Effector CD4-positive, alpha-beta T cell (primary cell): ENCODE results near the gene PKHD1.

Source experiments
- DNase-seq: peaks from one replicate; pipeline ENCODE4 v3.0.0-alpha.2; 2020

PKHD1 gene

DNA sequence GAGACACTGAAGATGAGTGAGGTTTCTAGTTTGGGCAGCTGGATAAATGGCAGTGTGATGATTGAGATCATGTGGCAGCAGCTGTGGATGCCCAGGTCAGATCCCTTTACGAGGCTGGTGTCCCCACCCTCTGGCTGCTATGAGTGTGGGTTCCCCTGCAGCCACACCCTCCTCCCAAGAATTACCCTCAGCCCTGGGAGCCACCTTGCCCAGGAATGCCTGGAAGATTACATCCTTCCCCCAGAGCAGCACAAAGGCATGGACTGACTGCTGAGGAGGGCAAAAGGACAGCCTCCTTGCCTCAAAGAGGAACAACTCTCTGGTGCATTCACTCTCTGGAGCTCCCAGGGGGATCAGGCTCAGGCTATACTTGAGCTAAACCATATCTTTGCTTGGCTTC, 15.0 kb upstream of the PKHD1 start:
- DNase-seq, result no peak

- no peak for DNase-seq
Measured at GRCh38 chr6:52098721-52099120, 11.3 kb upstream of the PKHD1 start.

- no peak for DNase-seq
Measured at GRCh38 chr6:52089758-52090348, 2.4 kb upstream of the PKHD1 start.

DNA sequence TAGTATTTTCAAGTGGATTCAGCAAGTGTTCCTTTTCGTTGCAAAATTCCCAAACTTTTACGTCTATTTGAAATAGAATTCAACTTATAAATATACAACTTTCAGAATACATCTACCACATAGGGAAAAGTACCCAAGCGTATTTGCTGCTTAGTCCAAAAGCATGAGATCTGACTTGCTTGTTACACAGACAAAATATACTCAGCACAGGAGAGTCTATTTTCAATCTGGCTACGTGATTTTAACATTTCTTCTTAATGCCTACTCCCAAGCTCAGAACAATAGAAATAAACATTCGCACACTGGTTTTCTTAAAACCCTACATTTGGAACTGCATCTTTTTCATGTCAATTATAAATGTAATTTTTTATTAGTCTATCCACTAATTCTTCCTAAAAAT, 672 bp downstream of the PKHD1 start:
- no peak for DNase-seq

DNA sequence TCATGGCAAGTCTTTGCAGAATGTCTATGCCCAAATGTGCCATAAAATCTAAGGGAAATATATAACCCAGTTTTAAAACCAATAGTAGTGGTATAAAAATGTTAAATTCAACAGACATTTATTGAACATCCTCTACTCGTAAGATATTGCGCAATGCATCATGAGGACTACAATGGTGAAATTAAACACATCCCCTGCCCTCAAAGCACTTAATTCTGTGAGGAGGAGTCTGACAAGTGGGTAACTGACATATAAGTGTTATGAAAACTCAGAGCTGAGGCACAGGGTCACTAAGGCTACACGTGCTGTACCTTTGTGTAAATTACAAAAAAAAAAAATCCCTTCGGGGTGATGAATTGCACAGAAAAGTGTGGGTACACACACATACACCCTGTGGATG, 6.2 kb downstream of the PKHD1 start:
- no peak for DNase-seq

DNA sequence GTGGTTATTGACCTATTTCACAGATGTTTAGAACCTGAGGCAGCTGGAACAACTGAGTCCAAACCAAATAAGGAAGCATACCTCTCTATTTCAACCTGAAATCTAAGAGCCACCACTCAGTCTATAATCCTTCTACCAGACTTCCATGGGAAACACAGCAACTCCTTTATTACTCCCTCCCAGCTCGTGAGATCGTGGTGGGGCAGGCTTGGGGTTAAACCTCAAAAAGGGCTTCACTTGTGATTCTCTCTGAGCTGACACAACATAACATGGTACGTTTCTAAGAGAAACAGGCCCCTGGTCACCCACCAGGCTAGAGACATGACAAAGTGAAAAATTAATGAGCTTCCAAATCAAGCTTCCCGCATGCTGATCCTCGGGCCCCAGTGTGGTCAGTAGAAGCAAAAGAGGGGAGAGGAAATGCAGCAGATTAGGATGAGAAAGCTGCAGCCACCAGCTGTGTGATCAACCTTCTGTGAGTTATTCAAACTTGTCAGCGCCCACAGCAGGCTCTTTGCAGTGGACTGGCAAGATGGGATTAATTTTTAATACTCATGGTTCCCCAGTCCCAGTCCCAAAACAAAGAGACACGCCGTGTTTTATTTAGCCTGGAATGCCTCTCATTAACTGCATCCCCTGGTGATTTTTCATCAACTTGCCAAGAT, 9.3 kb downstream of the PKHD1 start:
- no peak for DNase-seq

GRCh38 chr6:52077180-52077884, 10.1 kb downstream of the PKHD1 start:
- no peak for DNase-seq

GRCh38 chr6:52076791-52077179, 10.6 kb downstream of the PKHD1 start:
- DNase-seq, result no peak

GRCh38 chr6:52074716-52075115, 12.7 kb downstream of the PKHD1 start:
- no peak for DNase-seq

DNA sequence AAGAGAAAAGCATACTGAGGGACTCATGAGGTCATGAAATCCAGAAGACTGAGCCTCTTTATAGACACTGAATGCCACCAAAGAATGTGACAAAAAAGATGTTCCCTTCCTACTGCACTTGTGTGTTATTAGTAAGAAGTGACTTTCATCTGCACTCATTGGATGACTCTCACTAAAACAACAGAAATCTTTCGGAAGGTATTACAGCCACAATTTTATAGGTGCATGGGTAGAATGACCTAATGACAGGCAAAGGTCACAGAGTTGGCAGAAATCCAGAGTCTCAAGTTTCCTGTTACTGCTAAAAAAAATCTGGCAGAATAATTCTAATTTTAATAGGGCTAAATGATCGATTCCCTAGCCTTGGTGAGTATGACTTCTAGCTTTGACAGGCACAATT, 13.3 kb downstream of the PKHD1 start:
- no peak for DNase-seq

GRCh38 chr6:52065621-52066020, 21.8 kb downstream of the PKHD1 start:
- DNase-seq, result no peak

DNA sequence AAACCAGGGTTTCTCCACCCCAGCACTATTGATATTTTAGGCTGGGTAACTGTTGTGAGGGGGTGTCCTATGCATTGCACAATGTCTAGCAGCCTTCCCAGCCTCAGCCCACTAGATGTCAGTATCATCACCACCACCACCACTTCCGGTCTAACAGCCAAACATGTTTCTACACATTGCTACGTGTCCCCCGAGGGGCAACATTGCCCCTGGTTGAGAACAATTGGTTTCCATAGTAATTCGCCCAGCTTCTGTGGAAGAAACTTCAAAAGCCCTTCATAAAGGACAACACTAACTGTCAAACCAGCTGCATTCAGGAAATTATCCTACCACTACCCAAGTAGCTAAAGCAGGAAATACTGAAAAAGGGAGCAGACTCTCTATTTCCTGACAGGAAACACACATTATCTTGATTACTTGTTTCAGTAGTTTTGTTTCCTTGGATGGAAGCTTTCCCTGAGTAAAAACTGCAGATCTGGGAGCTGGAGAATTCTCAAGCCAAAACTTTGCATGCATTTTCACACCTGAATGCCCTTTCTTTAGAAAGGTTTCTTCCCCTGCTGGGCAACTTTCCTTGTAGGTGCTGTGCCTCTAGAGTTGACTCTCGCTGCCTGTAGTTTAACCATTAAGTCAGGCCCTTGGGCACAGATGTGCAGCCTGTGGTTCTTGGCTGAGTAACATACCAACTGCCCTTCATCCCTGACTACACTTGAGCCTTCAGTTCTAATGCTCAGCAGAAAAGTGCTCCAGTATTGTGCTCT, 23.6 kb downstream of the PKHD1 start:
- DNase-seq, result peak; percentile 7

DNA sequence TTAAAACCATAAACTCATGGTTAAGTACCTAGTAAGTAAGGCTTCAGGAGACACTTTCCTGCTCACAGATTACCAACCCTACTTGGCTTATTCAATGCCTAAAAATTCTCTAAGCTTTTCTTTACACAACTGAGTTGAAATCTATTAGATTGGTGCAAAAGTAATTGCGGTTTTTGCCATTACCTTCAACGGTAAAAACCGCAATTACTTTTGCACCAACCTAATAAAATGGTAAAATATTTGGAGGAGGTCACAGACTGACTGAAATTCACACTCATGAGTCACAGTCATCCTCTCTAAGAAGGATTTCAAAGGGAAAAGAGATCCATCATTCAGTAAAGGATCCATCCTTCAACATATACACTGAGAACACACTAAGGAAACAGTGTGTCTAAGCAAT, 25.9 kb downstream of the PKHD1 start:
- DNase-seq, result no peak

GRCh38 chr6:52059821-52060220, 27.6 kb downstream of the PKHD1 start:
- no peak for DNase-seq

GRCh38 chr6:52055451-52055850, 32.0 kb downstream of the PKHD1 start:
- DNase-seq, result no peak

- no peak for DNase-seq
Measured at GRCh38 chr6:52053038-52053695, 34.2 kb downstream of the PKHD1 start.

GRCh38 chr6:52050051-52050405, 37.4 kb downstream of the PKHD1 start:
- DNase-seq, result no peak

- DNase-seq, result no peak
Measured at GRCh38 chr6:52049252-52050050, 38.0 kb downstream of the PKHD1 start.

DNA sequence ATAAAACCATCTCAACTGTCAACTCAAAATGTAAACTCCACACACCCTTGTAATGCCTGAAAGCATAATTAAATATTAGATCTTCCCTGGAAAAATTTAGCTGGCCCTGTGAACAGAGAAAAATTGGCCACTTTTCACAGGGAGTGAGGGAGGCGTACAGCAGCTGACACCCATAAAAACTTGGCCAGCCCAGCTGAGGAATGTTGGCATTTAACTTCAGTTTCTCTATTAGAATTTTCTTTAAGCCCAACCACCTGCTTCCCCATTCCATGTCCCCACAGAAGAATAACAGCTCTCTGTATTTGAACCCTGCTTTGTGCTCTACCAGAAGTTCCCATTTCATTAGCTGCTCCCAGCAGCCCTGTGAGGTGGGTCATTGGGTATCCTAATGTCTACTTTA, 41.0 kb downstream of the PKHD1 start:
- DNase-seq, result no peak

DNA sequence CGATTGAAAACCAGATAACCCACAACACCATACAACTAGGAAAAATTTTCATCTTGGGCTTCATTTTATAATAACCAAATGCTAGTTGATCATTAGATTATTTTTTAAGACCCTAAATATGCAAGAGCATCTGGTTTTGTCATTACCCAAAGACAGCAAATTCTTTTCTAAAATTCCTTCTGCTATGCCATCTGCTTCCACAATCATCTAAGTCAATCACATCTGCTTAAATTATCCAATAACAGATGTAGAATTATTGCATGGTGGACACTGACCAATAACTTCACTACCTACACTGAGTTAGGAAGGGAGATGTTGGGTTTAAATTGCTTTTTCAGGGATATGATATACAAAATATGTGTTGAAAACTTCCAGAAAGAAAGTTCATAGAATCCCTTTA, 41.9 kb downstream of the PKHD1 start:
- no peak for DNase-seq

- no peak for DNase-seq
Measured at GRCh38 chr6:52045033-52045432, 42.4 kb downstream of the PKHD1 start.

DNA sequence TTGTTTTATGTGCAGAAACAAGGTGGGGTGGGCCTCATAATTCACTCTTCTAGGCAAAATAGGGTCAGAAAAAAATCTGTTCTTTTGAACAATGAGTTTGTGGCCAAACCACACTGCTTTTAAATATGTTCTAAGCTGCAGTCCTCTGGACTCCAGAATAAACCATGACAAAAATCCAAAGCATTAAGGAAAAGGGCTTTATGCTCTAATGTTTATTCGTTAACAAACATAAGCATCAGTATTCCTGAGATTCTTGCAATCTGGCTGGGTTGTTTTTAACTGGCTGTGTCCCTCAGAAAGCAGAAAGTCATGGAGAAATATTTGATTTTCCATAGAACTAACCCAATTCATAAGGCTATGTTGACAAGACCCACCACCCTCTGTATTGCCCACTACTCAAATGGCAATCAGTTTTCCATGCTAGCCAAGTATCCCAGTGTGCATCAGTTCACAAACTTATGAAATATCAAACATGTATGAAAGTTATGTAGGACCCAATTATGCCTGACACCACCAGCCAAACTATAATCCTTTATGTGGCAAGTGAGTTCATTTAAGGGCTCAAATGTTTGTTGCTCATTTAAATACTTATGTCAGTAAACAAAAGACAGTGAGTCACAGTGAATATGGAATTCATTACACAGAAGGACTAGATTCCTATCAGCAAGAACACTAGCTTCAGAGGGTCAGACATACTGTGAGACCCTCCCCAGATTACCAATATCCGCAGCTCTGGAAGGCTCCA, 45.1 kb downstream of the PKHD1 start:
- DNase-seq, result no peak
